GM12878 (cell line): Measurements from ENCODE around the gene B3GNT9. TPM values are rescaled to one million over a fixed set of nuclear protein-coding genes. Genes with fewer than 3 reads are reported as not detected.

ENCODE experiments used
- ATF3 ChIP-seq: IDR thresholded peaks from 2 replicates; pipeline ENCODE4 v1.6.1; 2011; ENCODE audit warnings: low read depth, mild to moderate bottlenecking, low read length, moderate library complexity, borderline replicate concordance; ENCODE audit errors: extremely low read depth
- BCL11A ChIP-seq: IDR thresholded peaks from 2 replicates; pipeline ENCODE4 v1.6.1; 2011; ENCODE audit warnings: low read depth, low read length
- BHLHE40 ChIP-seq, 2 experiments: fragments of 450-650 bp in 1 of 2; IDR thresholded peaks; 2 replicates each; pipeline ENCODE4 v1.6.1; 2011 to 2017; ENCODE audit warnings: low read depth in 2 of 2, borderline replicate concordance in 1 of 2, improper control_type of control experiment in 1 of 2, low read length in 1 of 2, mild to moderate bottlenecking in 1 of 2
- E2F4 ChIP-seq: IDR thresholded peaks from 2 replicates; pipeline ENCODE4 v1.6.1; 2012; ENCODE audit warnings: low read depth, low read length, improper control_type of control experiment
- IRF3 ChIP-seq: fragments of 450-650 bp; IDR thresholded peaks from 2 replicates; pipeline ENCODE4 v1.6.1; 2014; ENCODE audit warnings: mild to moderate bottlenecking
- LARP7 ChIP-seq: fragments of 450-650 bp; IDR thresholded peaks from 2 replicates; pipeline ENCODE4 v1.6.1; 2017; ENCODE audit warnings: mild to moderate bottlenecking
- NR2F1 ChIP-seq: fragments of 450-650 bp; conservative IDR thresholded peaks from 2 replicates; pipeline ENCODE4 v1.6.1; 2017; ENCODE audit warnings: mild to moderate bottlenecking
- POU2F2 ChIP-seq: IDR thresholded peaks from 3 replicates; pipeline ENCODE4 v1.6.1; 2011; ENCODE audit warnings: low read depth, mild to moderate bottlenecking, low read length, borderline replicate concordance
- SMC3 ChIP-seq: IDR thresholded peaks from 2 replicates; pipeline ENCODE4 v1.6.1; 2011; ENCODE audit warnings: low read length, improper control_type of control experiment, borderline replicate concordance
- TBL1XR1 ChIP-seq: IDR thresholded peaks from 2 replicates; pipeline ENCODE4 v1.6.1; 2012; ENCODE audit warnings: low read depth, low read length, improper control_type of control experiment
- TCF3 ChIP-seq: IDR thresholded peaks from 2 replicates; pipeline ENCODE4 v1.6.1; 2012; ENCODE audit warnings: low read depth, mild to moderate bottlenecking, low read length, borderline replicate concordance; ENCODE audit not compliant: insufficient read depth
- ZNF24 ChIP-seq: fragments of 450-650 bp; IDR thresholded peaks from 2 replicates; pipeline ENCODE4 v1.6.1; 2017; ENCODE audit warnings: antibody characterized with exemption, mild to moderate bottlenecking
- ZZZ3 ChIP-seq: IDR thresholded peaks from 2 replicates; pipeline ENCODE4 v1.6.1; 2011; ENCODE audit warnings: low read depth; ENCODE audit not compliant: control insufficient read depth, insufficient read length
- polyA plus RNA-seq, 11 experiments: library from polyadenylated mRNA; depleted of rRNA in 4 of 11; unstranded in 6 of 11; stranded (reverse) in 5 of 11; fragments of >200 nt; fragmentation: Nextera tagmentation in 4 of 11; fragmentation: Illumina TruSeq in 1 of 11; extraction: Ambion mirVana in 4 of 11; extraction: Trizol in 1 of 11; gene quantifications; 1 replicate in 1 of 11; 2 replicates in 10 of 11; pipeline versions ENCODE4 v1.2.1 to v1.2.3, GENCODE V29; 2011 to 2016; ENCODE audit warnings: inconsistent platforms in 2 of 11, missing spikeins in 2 of 11, low read depth in 1 of 11
- total RNA-seq, 4 experiments: library from RNA; depleted of rRNA in 3 of 4; stranded (reverse); fragments of >200 nt in 3 of 4; fragmentation: Illumina TruSeq in 1 of 4; extraction: Trizol in 1 of 4; gene quantifications; 2 replicates each; pipeline versions ENCODE4 v1.2.1 to v1.2.3, GENCODE V29; 2013 to 2021

The B3GNT9 gene
- total and polyA plus RNA-seq, 10 of the 15 experiments (the other 5 are each of a cell fraction or from before 2014, with no cell fraction given): 0.08 to 5.0 (median 1.9) TPM

- TF ChIP-seq BHLHE40 (IDR thresholded peaks at IDR 0.05; ENCODE audit: borderline replicate concordance in 1 of 2, low read depth in 2 of 2, low read length in 1 of 2): peak; percentile 47 to 82; a peak in 3 of 4 replicates
- TF ChIP-seq TCF3: 0 out of 2 replicates have a peak, but pooled peaks have one; percentile 62
- 0 out of 3 replicates have a peak, but pooled peaks have one; percentile 38 for TF ChIP-seq POU2F2
- 0 out of 2 replicates have a peak, but pooled peaks have one; percentile 36 for TF ChIP-seq NR2F1
- no peak for TF ChIP-seq ZZZ3
- TF ChIP-seq ZNF24: peak; percentile 30; the same call in 1 of the 2 replicates
- TF ChIP-seq ATF3: no peak
- TF ChIP-seq E2F4: no peak
- no peak for TF ChIP-seq IRF3
- TF ChIP-seq TBL1XR1: no peak
- peak; percentile 79; the same call in 1 of the 2 replicates for TF ChIP-seq LARP7
- TF ChIP-seq BCL11A: no peak
- TF ChIP-seq SMC3: peak; percentile 85
- TF ChIP-seq, all 136 proteins: peak for 26
Measured at GRCh38 chr16:67155295-67156142, 4.7 kb upstream of the B3GNT9 start (continued).
